Embryonic facial prominence (tissue), 1 donor: Measurements from ENCODE around the gene FICD.
"Not testable (repeated sequence)": the region's sequence is repeated elsewhere in the genome, so short reads cannot be mapped to it uniquely, and the experiment has no call there.

Source experiments
- DNase-seq: peaks from one replicate; pipeline ENCODE4 v3.0.0-alpha.2; 2016; ENCODE audit errors: extremely low spot score

FICD gene

DNA sequence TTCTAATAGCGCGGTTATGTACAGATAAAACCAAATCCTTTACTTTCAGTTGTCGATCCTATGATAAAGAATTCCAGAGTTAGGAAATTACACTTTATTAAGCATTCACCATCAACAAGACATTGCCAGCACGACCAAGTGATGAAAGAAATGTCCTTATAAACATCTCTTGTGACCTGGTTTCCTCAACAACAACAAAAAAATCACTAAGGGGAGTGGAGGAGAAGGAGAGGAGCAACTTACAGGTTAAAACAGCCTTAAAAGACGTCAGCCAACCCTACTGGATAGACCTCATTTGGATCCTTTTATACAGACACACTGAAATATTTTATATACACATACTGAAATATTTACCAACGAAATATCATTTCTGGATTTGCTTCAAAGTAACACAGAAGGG is 23.1 kb downstream of the FICD start:
- DNase-seq: no peak

DNA sequence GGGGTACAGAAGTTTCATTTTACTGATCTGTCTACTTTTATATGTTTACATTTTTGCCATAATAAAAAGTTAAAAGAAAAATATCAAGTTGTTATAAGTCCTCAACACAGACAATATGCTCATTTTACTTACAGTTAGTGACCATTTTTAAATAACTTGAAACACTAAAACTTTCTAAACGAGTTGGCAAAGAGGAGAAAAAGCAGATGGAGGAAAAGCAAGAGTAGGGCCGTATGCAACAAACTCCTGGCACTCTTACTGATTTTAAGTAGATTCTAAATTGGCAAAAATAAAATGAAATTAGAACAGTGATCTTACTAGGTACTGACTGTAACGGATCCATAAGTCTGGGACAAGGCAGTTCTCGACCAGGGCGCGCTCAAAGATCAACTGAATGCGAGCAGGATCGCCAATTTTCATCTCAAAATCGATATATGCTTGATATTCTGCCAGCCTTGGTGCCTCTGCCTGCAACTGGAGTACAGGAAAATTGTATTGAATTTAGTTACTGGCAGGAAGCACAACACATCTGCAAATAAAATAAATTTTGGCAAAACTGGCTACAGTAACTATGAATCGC is 23.6 kb downstream of the FICD start:
- no peak for DNase-seq

DNA sequence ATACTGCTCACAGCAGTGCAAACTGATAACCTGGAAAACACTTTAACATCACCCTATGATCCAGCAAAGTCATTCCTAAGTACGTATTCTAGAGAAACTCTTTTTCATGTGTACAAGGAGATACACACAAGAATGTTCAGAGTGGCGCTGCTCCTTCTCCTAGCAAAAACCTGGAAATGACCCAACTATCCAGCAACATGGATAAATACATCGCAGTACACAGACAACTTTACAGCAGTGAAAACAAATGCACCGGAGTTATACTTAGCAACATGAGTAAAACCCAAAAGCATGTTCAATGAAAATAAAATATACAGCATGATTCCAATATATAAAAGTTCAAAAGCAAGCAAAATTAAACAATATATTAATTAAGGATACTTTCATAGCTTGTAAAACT is 27.2 kb downstream of the FICD start:
- DNase-seq: no peak

DNA sequence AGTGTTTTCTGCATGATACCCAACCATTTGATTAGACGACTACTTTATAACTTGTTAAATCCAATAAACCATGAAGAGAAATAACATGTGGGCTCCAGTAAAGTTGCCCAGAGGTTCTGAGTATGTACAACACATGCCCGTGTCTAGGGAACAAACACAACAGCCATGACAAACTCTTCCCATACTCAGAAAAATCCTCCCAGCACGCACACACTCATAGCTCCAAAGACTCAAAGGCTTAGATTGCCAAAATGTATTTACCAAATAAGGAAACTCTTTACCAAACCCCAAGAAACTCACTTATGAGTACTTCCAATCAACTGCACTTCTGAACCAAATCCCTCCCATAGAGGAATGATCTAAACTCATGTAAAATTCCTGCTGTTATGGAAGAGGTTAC is 28.6 kb downstream of the FICD start:
- DNase-seq: no peak

DNA sequence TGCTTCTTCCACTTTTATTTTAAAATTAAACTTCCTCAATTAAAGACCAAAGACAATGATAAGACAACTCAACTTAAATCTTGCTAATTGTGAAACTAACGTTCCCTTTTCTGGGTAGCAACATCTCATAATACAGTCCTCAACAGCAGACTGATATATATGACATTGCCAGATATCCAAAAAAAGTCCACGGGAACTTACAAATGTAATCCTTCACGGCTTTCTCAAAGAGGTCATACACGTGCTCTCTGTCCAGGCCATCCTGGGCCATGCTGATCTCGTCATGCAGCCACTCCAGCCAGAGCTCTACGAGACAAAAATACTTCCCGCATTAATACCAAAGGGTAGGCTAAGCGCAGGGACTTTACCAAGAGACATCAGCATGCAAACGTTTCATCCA is 32.6 kb downstream of the FICD start:
- no peak for DNase-seq

DNA sequence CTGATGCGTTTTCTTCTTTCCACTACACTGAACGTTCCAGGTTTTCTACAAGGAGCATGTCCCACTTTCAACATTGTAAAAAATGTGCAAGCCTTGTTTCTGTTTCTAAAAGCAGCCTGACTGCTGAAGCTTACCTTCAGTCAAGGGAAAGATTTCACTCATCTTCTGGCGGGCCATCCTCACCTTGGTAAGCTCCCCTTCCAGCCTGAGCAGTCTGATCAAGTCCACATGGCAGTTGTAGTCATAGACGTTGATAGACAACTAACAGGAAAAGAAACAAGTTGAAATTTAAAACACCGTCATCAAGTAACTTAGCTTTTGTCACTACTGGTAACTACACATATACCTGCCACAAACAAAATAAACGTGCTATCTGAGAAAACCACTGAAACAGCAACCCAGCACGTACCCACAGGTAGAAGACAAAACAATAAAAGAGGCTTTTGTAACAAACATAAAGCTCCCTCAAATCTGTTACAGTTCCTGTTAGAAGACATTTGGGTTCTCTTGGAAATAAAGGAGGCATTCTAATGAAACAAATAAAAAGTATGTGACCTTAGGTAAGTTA is 34.0 kb downstream of the FICD start:
- no peak for DNase-seq

DNA sequence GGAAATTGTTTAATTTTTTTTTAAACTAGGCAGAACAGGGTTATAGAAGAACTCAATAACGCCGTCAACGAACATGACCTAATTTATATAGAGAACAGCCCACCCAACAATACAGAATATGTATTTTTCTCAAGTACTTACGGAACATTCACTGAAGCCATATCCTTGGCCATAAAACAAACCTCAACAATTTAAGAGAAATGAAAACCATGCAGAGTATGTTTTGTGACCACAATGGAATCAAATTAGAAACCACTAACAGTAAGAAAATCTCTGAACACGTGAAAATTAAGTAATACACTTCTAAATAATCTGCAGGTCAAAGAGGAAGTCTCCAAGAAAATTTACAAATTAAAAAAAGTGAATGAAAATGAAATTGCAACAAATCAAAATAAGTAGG is 36.5 kb downstream of the FICD start:
- no peak for DNase-seq

DNA sequence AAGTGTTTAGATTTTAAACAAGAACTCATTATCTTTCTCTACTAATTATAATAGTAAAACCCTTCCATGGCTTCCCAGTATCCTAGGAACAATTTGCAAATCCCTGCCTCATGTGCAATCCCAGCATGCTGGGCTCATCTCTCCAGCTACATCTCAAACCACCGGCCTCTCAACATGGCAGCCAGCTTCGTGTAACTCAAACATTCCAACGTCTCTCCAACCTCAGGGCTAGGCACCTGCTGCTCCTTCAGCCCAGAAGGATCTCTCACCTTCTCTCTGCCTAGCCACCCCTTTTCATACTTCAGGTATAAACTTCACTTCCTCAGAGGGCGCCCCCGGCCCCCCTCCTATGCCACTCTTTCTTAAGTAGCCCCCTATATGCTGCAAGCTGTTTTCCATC is 38.7 kb downstream of the FICD start:
- no peak for DNase-seq

DNA sequence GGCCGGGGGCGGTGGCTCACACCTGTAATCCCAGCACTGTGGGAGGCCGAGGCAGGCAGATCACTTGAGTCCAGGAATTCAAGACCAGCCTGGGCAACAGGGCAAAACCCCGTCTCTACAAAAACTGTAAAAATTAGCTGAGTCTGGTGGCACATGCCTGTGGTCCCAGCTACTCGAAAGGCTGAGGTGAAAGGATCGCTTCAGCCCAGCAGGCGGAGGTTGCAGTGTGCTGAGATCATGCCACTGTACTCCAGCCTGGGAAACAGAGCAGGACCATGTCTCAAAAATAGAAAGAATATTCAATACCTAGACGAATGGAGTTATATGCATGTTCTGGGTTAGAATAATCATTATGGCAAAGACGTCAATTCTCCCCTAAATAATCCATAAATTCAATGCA is 40.3 kb downstream of the FICD start:
- DNase-seq: not testable (repeated sequence)

DNA sequence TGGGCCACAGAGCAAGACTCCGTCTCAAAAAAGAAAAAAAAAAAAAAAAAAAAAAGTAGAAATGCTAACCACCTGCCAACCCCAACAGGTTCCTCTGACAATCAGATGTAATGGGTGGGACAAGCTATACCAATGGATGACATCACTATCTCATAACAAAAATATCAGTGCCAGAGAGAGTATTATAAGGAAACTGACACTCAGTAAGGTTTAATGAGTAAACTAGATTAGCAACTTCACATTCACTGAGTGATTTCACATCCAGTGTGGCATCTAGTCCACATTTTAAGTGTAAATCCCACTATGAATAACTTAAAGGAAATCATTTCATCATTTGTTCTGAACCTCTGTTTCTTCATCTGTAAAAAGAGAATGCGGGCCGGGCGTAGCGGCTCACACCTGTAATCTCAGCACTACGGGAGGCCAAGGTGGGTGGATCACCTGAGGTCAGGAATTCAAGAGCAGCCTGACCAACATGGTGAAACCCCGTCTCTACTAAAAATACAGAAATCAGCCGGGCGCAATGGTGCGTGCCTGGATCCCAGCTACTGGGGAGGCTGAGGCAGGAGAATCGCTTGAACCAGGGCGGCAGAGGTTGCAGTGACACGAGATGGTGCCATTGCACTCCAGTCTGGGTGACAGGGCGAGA is 44.1 kb downstream of the FICD start:
- DNase-seq: no peak

DNA sequence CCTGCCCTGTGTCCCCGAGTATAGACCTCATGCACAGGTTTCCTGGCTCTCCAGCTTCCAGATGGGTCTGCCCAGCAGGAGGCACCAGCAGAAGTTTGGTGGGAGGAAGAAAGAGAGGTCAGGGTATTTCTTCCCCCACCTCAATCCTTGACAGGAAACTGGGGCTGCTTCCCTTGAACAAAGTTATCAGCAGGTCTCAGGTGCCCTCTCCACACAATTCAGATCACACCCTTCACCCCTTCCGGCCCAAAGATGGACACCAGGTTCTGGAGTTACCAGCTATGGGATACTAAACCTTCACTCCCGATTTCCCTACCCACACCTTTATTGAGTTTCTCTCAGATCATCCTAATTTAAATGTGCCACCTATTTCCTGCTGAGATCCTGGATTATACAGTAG is 44.7 kb downstream of the FICD start:
- DNase-seq: no peak

DNA sequence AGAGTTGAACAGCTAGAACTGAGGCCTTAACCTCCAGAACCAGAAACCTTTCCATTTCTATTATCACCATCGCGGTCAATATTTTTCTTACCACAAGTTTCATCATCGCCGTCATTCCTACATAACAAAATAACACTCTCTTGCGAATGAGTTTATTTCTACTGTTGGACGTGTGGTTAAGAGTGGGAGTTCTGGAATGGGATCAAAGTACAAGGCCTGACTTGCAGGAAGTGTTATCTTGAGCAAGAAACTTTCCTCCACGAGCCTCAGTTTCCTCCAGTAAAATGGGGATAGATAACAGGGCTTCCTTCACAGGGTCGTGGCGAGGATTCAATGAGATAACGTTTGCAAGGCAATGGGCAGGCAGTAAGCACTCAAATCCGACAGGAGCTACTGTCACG is 45.2 kb downstream of the FICD start:
- DNase-seq: no peak

DNA sequence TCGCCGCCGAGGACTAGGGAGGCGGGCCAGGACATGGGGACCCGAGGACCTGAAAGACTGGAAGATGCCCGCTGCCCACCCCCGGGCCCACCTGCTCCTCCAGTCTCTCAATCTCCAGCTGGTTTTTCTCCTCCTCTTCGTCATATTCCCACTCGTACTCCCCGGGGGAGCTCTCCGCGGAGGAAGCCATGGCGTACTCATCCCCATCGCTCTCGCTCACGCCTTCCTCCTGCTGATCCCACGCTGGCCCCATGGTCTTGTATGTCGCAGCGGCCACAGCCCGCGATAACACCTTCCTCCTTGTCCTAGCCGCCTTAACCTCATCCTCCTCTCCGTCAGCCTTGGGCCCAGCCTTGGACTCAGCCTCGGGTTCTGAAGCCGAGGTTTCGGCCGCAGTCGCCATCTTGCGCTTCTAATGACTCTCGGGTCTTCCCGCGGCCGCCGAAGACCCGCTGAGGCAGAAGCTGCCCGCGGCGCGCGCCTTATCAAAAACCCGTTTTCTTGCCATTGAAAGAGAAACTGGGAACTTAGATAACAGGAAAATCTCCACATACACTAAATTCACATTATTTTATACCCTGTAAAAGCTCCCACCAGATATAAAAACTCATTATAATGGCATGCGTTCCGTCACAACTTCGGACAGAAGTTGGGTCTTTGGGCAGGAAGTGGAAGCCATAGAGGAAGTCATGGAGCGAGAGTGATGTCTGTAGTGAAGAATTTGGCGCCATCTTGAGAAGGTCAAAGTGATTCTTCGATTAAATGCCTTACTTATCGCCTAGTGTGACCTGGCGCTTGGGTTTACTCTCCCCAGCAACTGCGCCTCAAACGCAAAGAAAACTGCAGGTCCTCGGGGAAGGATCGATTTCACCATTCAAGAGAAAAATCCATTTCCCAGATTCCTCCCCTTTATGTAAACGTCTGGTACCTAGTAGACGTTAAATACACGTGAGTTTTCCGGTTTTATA is 46.0 kb downstream of the FICD start, which contains the start of gene SART3:
Gene SART3 (minus strand): TSS at position 422 of the 968 bp plus-strand sequence. CDS start 19 bp downstream, at position 403.
- peak; percentile 90 for DNase-seq

DNA sequence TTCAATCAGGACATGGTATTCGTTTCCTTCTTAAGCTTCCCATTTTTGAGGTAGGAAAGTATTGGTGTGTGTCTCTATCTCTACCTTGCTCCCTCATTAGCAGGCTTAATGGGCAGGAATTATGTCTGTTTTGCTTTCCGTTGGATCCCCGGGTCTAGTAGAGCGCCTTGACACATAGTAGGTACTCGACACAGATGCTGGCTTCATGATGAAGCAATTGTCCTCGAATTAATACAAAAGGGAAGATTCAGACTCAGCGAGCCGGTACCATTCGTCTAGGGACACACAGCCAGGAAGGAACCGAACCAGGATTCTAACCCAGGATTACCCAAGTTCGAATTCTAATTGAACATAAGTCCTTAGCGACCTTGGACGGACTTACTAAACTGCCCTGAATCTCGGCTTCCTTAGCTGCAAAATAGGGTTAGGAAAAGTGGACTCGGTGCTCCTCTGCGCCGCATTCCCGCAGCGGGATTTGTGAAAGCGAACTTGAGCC is 46.8 kb downstream of the FICD start:
- peak; percentile 29 for DNase-seq

DNA sequence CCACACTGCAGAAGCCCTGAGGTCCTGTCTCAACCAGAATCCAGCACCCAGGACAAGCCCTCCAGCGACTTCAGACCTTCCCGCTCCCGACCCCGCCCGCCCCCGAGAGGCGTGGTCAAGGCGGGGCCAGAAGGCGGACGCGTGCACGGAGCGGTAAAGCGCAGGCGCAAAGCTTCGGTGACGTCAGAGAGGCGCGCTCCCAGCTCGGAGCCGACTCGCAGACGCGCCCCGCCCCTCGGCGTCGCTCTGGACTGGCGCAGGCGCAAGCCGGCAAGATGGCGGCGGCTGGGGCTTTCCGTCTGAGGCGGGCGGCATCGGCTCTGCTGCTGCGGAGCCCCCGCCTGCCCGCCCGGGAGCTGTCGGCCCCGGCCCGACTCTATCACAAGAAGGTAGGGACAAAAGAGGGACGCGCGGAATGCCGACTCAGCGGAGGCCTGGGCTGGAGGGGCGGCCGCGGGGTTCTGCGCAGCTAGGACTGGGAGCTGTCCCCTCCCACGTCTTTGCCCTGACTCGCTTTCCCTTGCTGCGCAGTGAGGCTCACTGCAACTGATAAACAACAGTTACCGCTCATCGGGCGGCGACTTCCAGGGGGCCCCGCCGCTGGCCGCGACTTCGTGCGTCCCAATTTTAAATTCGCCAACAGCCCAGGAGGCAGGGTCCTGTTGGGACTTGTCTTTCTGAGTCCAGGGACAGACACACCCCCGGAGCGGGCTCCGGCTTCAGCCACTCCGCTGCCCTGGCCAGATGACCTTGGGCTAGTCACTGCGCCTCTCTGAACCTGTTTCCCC is 47.5 kb downstream of the FICD start, which contains the start of gene ISCU:
Gene ISCU (plus strand): TSS at position 249 of the 788 bp plus-strand sequence. CDS start 27 bp downstream, at position 276.
- peak; percentile 93 for DNase-seq

DNA sequence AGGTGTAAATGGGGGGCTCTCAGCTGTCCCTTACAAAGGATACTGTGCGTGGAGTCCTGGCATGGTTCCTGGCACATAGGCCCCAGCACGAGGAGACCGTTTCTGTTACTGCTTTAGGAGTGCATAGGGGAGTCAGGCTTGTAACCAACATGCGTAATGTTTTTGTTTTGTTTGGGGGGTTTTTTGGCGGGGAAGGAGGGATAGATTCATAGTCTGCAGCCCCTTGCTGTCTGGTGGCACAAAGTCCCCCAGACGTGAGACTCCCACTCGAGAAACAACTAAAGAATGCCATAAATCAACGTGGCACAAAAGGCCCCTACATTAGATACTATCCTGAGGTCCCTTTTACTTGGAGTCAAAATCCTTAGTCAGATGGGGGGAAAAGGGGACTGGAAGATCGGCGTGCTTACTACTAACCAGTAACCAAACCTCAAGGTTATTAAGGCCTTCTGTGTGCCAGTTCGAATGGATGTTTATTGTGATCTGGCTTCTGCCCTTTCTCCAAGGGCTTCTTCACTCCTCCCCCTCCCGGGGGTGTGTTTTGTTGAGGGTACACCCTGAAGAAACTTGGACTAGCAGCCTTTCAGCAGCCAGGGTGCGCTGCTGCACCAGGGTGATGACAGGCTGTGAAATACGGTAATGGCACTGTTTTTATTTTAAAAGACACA is 48.2 kb downstream of the FICD start:
- peak; percentile 61 for DNase-seq

DNA sequence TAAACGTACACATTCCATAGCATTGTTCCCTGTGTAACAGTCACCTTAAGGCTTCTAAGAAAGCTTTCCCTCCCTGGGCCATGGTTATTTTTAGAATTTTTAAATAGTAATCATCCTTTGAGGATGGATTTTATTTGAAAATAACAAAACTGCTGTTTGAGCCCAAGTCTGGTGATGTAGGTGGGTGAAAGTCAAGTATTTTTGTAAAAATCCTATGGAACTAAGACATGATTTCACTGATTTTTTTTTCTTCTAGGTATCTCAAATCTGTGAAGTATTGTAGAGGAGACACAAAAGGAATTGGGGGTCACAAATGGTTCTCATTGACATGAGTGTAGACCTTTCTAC is 48.7 kb downstream of the FICD start:
- DNase-seq: no peak

DNA sequence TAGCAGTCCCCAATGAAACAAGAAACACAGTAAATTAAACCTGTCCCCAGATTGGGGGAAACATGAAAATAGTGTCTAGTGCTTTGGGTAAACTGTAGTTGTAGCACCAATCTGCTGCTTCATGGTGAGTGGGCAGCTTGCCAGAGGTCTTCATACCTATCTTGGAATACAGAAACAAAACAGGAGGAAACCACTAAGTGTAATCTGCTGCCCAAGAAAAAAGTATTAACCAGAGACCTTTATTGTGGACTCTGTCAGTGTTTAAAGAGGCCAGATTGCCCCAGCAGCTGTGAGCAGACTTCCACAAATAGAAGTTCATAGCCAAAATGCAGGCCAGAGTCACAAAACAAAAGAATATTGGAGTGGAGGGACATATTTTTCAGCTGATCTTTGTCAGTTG is 49.6 kb downstream of the FICD start:
- no peak for DNase-seq

DNA sequence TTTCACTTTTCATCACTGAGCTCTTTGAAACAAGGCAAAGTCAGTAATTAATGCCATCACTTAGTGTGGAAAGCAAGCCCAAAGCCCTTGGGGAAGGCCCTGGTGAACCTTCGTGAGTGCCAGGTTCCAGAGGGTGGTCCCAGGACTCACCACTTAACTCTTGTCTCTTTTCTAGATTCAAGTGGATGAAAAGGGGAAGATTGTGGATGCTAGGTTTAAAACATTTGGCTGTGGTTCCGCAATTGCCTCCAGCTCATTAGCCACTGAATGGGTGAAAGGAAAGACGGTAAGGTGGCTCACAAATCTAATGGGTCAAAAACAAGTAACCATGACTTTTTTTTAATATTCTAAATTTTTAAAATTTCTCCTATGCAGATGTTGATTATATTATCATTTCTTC is 50.1 kb downstream of the FICD start:
- DNase-seq: no peak

DNA sequence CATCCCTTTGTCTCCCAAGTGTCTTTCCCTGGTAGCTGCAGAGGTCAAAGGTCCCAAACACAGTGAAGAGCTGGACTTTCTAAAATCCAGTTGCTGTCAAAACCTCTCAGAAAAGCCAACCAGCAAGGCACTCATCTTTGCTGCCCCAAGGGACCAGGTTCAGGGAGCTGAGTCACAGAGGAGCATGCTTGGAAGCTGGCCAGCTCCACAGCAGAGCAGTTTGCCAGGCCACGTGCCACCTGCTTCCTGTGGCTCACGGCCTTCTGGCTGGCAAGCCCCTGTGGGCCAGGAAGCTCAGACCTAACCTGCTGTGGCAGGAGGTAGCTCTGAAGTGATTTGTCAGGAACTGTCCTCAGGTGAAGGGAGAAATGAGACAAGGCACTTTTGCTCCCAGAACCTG is 50.9 kb downstream of the FICD start:
- DNase-seq: no peak

DNA sequence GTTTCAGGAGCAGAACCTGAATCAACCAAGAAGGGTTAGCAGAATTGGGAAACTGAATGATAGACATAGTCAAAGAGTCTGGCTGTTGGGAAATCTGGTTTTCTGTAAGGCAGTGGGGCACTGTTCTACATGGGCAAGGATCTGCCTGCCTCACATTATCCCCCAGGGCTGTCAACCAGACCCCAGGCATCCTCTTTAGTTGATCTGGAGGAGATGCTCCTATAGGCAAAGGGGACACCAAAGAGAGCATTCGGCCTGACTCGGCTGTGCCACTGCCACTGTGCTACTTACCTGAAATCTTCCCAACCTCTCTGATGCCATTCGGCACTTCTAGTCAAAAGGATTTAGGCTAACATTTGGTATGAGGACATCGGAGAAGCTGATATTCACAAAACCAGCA is 51.4 kb downstream of the FICD start:
- no peak for DNase-seq
